Measurements from ENCODE around the gene MGRN1. TPM values are rescaled to one million over a fixed set of nuclear protein-coding genes. Genes with fewer than 3 reads are reported as not detected.

The MGRN1 gene
- total and polyA plus RNA-seq, 2 donors (not counting 1 experiment from before 2014, with no cell fraction given) = 22.7 to 89.2 TPM

GRCh38 chr16:4693296-4693955, 68.8 kb downstream of the MGRN1 start, which contains the start of gene NUDT16L1:
TSS of gene NUDT16L1 (plus strand) at chr16:4693562. CDS start at chr16:4693727, 165 bp downstream.
- peaks cover 0 to 26% of the 10 kb centered on the region in 2 experiments for H3K36me3 ChIP-seq (replicated peaks in 1 of 2; ENCODE audit: control extremely low read depth in 1 of 2, control insufficient read depth in 1 of 2, extremely low read depth in 1 of 2, insufficient read depth in 2 of 2, low read length in 1 of 2)
- peak within 1 kb of the TSS; percentile 91 for H3K4me3 Mint-ChIP-seq
- peak within 1 kb of the TSS; percentile 84 for H2AFZ ChIP-seq (ENCODE audit: insufficient read depth, low read depth, low read length, poor library complexity, severe bottlenecking)
- H4K20me1 ChIP-seq (ENCODE audit: control insufficient read depth, insufficient read depth, low read length, poor library complexity, severe bottlenecking) = peaks cover 13% of the 10 kb centered on the region
- peak within 1 kb of the TSS; percentile 50 to 85 (median 81) for H3K4me3 ChIP-seq (ENCODE audit: control extremely low read depth in 1 of 5, extremely low read depth in 1 of 5, insufficient read depth in 1 of 5, low read depth in 2 of 5, low read length in 4 of 5)
- peaks cover 15 to 19% of the 10 kb centered on the region in 2 donors for H3K4me1 ChIP-seq (ENCODE audit: control insufficient read depth in 2 of 2, insufficient read depth in 2 of 2, low read length in 2 of 2)
- WGBS (ENCODE audit: insufficient coverage) = under 1% methylated on average over 91 of the region's 91 CpGs
- H3K9me3 Mint-ChIP-seq (ENCODE audit: insufficient read depth) = no peaks in the 10 kb centered on the region
- intact Hi-C loops (cut with micrococcal nuclease) = loop anchor here (1.0 to 5.0 kb wide), 8 partner anchors 69 to 421 kb away; partner anchors contain the start of genes GLYR1, HMOX2, MGRN1 and ROGDI
- peak; percentile 95 for ATAC-seq (ENCODE audit: low read depth)
- CTCF ChIA-PET = no interaction called here
- H3K27me3 Mint-ChIP-seq = no peaks in the 10 kb centered on the region
- POLR2A ChIA-PET = interaction anchor here (0.6 to 2.1 kb wide), 8 partner anchors 41 to 421 kb away, joined by 3 to 17 read pairs (median 4); partner anchors contain the start of genes ANKS3, DNAAF8, MGRN1 and TFAP4
- no peaks in the 10 kb centered on the region for H3K27me3 ChIP-seq (replicated peaks in 1 of 4; ENCODE audit: control extremely low read depth in 1 of 4, control insufficient read depth in 3 of 4, insufficient read depth in 4 of 4, low read length in 3 of 4)
- peaks cover 22% of the 10 kb centered on the region for H3K4me1 Mint-ChIP-seq
- TF ChIP-seq EZH2 (IDR thresholded peaks at IDR 0.05; ENCODE audit: borderline replicate concordance, insufficient read depth, low read depth, low read length, poor library complexity, severe bottlenecking) = no peak
- TF ChIP-seq CTCF (IDR thresholded peaks at IDR 0.05) = no peak
- H3K4me2 ChIP-seq (replicated peaks; ENCODE audit: low read depth, low read length, poor library complexity, severe bottlenecking) = peak within 1 kb of the TSS; percentile 92
- H3K9ac ChIP-seq (ENCODE audit: low read length) = peak within 1 kb of the TSS; percentile 93
- no peaks in the 10 kb centered on the region for H3K9me3 ChIP-seq (ENCODE audit: control extremely low read depth in 1 of 3, control insufficient read depth in 2 of 3, insufficient read depth in 1 of 3, low read length in 2 of 3)
- peak; percentile 97 for DNase-seq
- peak within 1 kb of the TSS; percentile 34 to 87 for H3K27ac ChIP-seq (ENCODE audit: low read length in 2 of 2)
- peak within 1 kb of the TSS; percentile 90 for H3K27ac Mint-ChIP-seq
- peaks cover 16% of the 10 kb centered on the region for H3K79me2 ChIP-seq (ENCODE audit: control insufficient read depth, insufficient read depth, low read length)

Data from B cell (primary cell).